NB4 (cell line): ENCODE data around the gene SNX17.

Experiments
- MAX ChIP-seq: IDR thresholded peaks from 2 replicates; pipeline ENCODE4 v1.6.1; 2011; ENCODE audit warnings: low read depth, low read length
- TF ChIP-seq, protein P1 (sequence below): IDR thresholded peaks from one replicate; pipeline ENCODE4 v1.5.1; 2012; ENCODE audit warnings: low read depth, low read length

GRCh38 chr2:27336173-27336572 lies 34.2 kb upstream of the SNX17 start:
- TF ChIP-seq, protein P1, sequence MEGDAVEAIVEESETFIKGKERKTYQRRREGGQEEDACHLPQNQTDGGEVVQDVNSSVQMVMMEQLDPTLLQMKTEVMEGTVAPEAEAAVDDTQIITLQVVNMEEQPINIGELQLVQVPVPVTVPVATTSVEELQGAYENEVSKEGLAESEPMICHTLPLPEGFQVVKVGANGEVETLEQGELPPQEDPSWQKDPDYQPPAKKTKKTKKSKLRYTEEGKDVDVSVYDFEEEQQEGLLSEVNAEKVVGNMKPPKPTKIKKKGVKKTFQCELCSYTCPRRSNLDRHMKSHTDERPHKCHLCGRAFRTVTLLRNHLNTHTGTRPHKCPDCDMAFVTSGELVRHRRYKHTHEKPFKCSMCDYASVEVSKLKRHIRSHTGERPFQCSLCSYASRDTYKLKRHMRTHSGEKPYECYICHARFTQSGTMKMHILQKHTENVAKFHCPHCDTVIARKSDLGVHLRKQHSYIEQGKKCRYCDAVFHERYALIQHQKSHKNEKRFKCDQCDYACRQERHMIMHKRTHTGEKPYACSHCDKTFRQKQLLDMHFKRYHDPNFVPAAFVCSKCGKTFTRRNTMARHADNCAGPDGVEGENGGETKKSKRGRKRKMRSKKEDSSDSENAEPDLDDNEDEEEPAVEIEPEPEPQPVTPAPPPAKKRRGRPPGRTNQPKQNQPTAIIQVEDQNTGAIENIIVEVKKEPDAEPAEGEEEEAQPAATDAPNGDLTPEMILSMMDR, result no peak
- TF ChIP-seq MAX, result no peak
